Astrocyte (in vitro differentiated cells and primary cell): ENCODE data around the gene PLEKHG2. TPM values are rescaled to one million over a fixed set of nuclear protein-coding genes. Genes with fewer than 3 reads are reported as not detected.
A peak's percentile ranks its signal among the peaks of the same experiment; 100 is the strongest.
"Not testable (repeated sequence)": the region's sequence is repeated elsewhere in the genome, so short reads cannot be mapped to it uniquely, and the experiment has no call there.

Experiments
- DNase-seq: peaks from one replicate; pipeline ENCODE4 v3.0.0-alpha.2; 2010; ENCODE audit warnings: low read depth
- FAIRE-seq: peaks from 2 replicates; lab custom pipeline; 2011; peaks lifted over from hg19 to GRCh38; lab: Jason Lieb, UNC
- H2AFZ ChIP-seq: 2 replicates; pipeline ENCODE4 v1.6.0; 2012; ENCODE audit warnings: low read depth, low read length, inconsistent platforms
- H3K27ac ChIP-seq: 2 replicates; pipeline ENCODE4 v1.5.1; 2011; ENCODE audit warnings: low read depth, low read length, inconsistent platforms
- H3K27me3 ChIP-seq: 2 replicates; pipeline ENCODE4 v1.6.0; 2011; ENCODE audit warnings: low read length, inconsistent platforms; ENCODE audit not compliant: insufficient read depth
- H3K36me3 ChIP-seq: 2 replicates; pipeline ENCODE4 v1.5.1; 2011; ENCODE audit warnings: low read length, inconsistent platforms; ENCODE audit not compliant: insufficient read depth
- H3K4me1 ChIP-seq: 2 replicates; pipeline ENCODE4 v1.5.1; 2011; ENCODE audit warnings: low read length, inconsistent platforms; ENCODE audit not compliant: insufficient read depth
- H3K4me2 ChIP-seq: 2 replicates; pipeline ENCODE4 v1.6.0; 2012; ENCODE audit warnings: low read length, inconsistent platforms
- H3K4me3 ChIP-seq: 2 replicates; pipeline ENCODE4 v1.5.1; 2011; ENCODE audit warnings: low read depth, mild to moderate bottlenecking, low read length, inconsistent platforms; ENCODE audit not compliant: insufficient read depth
- H3K79me2 ChIP-seq: 2 replicates; pipeline ENCODE4 v1.6.0; 2012; ENCODE audit warnings: mild to moderate bottlenecking, low read length, inconsistent platforms; ENCODE audit not compliant: insufficient read depth
- H3K9ac ChIP-seq: 2 replicates; pipeline ENCODE4 v1.6.0; 2012; ENCODE audit warnings: mild to moderate bottlenecking, low read length, inconsistent platforms
- H3K9me3 ChIP-seq: 2 replicates; pipeline ENCODE4 v1.5.1; 2012; ENCODE audit warnings: low read depth, mild to moderate bottlenecking, low read length, inconsistent platforms; ENCODE audit not compliant: insufficient read depth
- H4K20me1 ChIP-seq: 2 replicates; pipeline ENCODE4 v1.6.0; 2012; ENCODE audit warnings: low read length, inconsistent platforms; ENCODE audit not compliant: insufficient read depth
- H3K27ac Mint-ChIP-seq: one replicate; pipeline ENCODE4 v1.8.0; 2021; ENCODE audit warnings: mild to moderate bottlenecking, mixed read lengths; ENCODE audit not compliant: unreplicated experiment
- H3K27me3 Mint-ChIP-seq: one replicate; pipeline ENCODE4 v1.8.0; 2021; ENCODE audit warnings: low read depth, mixed read lengths; ENCODE audit not compliant: unreplicated experiment
- H3K36me3 Mint-ChIP-seq: one replicate; pipeline ENCODE4 v1.8.0; 2021; ENCODE audit warnings: low read depth, mixed read lengths; ENCODE audit not compliant: unreplicated experiment
- H3K4me1 Mint-ChIP-seq: one replicate; pipeline ENCODE4 v1.8.0; 2021; ENCODE audit warnings: low read depth, mixed read lengths; ENCODE audit not compliant: unreplicated experiment
- H3K4me3 Mint-ChIP-seq: one replicate; pipeline ENCODE4 v1.8.0; 2021; ENCODE audit warnings: mild to moderate bottlenecking, moderate library complexity, mixed read lengths; ENCODE audit not compliant: unreplicated experiment
- H3K9me3 Mint-ChIP-seq: one replicate; pipeline ENCODE4 v1.8.0; 2021; ENCODE audit warnings: mild to moderate bottlenecking, mixed read lengths; ENCODE audit not compliant: unreplicated experiment
- CTCF ChIP-seq: IDR thresholded peaks from 2 replicates; pipeline ENCODE4 v1.5.1; 2011; ENCODE audit warnings: low read depth, mild to moderate bottlenecking, inconsistent platforms, low read length, moderate library complexity; ENCODE audit not compliant: insufficient read depth
- EZH2 ChIP-seq: IDR thresholded peaks from 2 replicates; pipeline ENCODE4 v1.6.1; 2012; ENCODE audit warnings: mild to moderate bottlenecking, low read length, inconsistent platforms; ENCODE audit not compliant: insufficient read depth
- total RNA-seq: library from RNA; stranded (reverse); gene quantifications from 2 replicates; pipeline ENCODE4 v1.2.1, GENCODE V29; 2021

Gene PLEKHG2
- total RNA-seq, 1 donor from 2014 or later, result 102 TPM

GRCh38 chr19:39448271-39448670 lies 35.8 kb downstream of the PLEKHG2 start:
- Histone ChIP-seq H2AFZ (no peak overlapping the region), H3K79me2 (peaks cover 89% of the 10 kb centered on the region), H3K9ac (peak overlapping the region; percentile 44), H3K27ac (peak overlapping the region; percentile 50), H4K20me1 (peaks cover 72% of the 10 kb centered on the region), H3K36me3 (no peaks in the 10 kb centered on the region), H3K4me2 (peak overlapping the region; percentile 94), H3K27me3 (no peaks in the 10 kb centered on the region), H3K4me1 (peaks cover 27% of the 10 kb centered on the region), H3K4me3 (peak overlapping the region; percentile 17), H3K9me3 (no peaks in the 10 kb centered on the region)
- TF ChIP-seq CTCF (no peak), EZH2 (no peak)
- H3K4me1 Mint-ChIP-seq, result peaks cover 35% of the 10 kb centered on the region
- peak overlapping the region; percentile 73 for H3K27ac Mint-ChIP-seq
- H3K9me3 Mint-ChIP-seq, result no peaks in the 10 kb centered on the region
- H3K4me3 Mint-ChIP-seq, result peak overlapping the region; percentile 80
- H3K36me3 Mint-ChIP-seq, result peaks cover 22% of the 10 kb centered on the region
- DNase-seq (peak; percentile 60), FAIRE-seq (no peak)
- no peaks in the 10 kb centered on the region for H3K27me3 Mint-ChIP-seq

- no peaks in the 10 kb centered on the region for H3K9me3 ChIP-seq
- TF ChIP-seq CTCF, result no peak
- no peak for TF ChIP-seq EZH2
- DNase-seq, result no peak
- H3K79me2 ChIP-seq, result peaks cover 97% of the 10 kb centered on the region
- no peak overlapping the region for H3K4me3 ChIP-seq
- no peak overlapping the region for H3K27ac ChIP-seq
- peaks cover 35% of the 10 kb centered on the region for H3K4me1 Mint-ChIP-seq
- no peaks in the 10 kb centered on the region for H3K27me3 ChIP-seq
- H3K36me3 ChIP-seq, result peaks cover 3% of the 10 kb centered on the region
- H4K20me1 ChIP-seq, result peaks cover 81% of the 10 kb centered on the region
- H3K4me3 Mint-ChIP-seq, result peak overlapping the region; percentile 80
- peaks cover 23% of the 10 kb centered on the region for H3K36me3 Mint-ChIP-seq
- H3K4me1 ChIP-seq, result peaks cover 27% of the 10 kb centered on the region
- no peak for FAIRE-seq
- no peaks in the 10 kb centered on the region for H3K27me3 Mint-ChIP-seq
- H3K4me2 ChIP-seq, result peak overlapping the region; percentile 5
- no peak overlapping the region for H3K9ac ChIP-seq
- H3K9me3 Mint-ChIP-seq, result no peaks in the 10 kb centered on the region
- peak overlapping the region; percentile 71 for H3K27ac Mint-ChIP-seq
- H2AFZ ChIP-seq, result no peak overlapping the region
Observed at GRCh38 chr19:39449116-39449797, 36.8 kb downstream of the PLEKHG2 start.

DNA sequence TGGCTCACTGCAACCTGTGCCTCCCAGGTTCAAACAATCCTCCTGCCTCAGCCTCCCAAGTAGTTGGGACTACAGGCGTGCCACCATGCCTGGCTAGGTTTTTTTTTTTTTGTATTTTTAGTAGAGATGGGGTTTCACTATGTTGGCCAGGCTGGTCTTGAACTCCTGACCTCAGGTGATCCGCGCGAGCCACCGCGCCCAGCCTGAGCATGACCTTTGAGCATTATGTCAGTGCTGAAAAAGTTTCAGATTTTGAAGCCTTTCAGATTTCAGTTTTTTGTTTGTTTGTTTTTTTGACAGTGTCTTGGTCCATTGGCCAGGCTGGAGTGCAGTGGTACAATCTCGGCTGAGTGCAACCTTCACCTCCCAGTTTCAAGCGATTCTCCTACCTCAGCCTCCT lies 38.8 kb downstream of the PLEKHG2 start:
- H3K36me3 ChIP-seq, H3K27ac Mint-ChIP-seq, DNase-seq, H3K4me3 ChIP-seq, H3K9ac ChIP-seq, H3K27me3 ChIP-seq, H3K27me3 Mint-ChIP-seq, H3K9me3 Mint-ChIP-seq, H3K27ac ChIP-seq, H2AFZ ChIP-seq, H3K4me2 ChIP-seq, FAIRE-seq, H3K9me3 ChIP-seq: not testable (repeated sequence)
- peaks cover 97% of the 10 kb centered on the region for H3K79me2 ChIP-seq
- Mint-ChIP-seq H3K4me1 (peaks cover 33% of the 10 kb centered on the region), H3K36me3 (peaks cover 24% of the 10 kb centered on the region), H3K4me3 (peak overlapping the region; percentile 66)
- H3K4me1 ChIP-seq, result peaks cover 24% of the 10 kb centered on the region
- peaks cover 90% of the 10 kb centered on the region for H4K20me1 ChIP-seq
